ENCODE measurements around the gene FCHSD2.
A peak's percentile ranks its signal among the peaks of the same experiment; 100 is the strongest.
"Not testable (repeated sequence)": the region's sequence is repeated elsewhere in the genome, so short reads cannot be mapped to it uniquely, and the experiment has no call there.

FCHSD2 gene

DNA sequence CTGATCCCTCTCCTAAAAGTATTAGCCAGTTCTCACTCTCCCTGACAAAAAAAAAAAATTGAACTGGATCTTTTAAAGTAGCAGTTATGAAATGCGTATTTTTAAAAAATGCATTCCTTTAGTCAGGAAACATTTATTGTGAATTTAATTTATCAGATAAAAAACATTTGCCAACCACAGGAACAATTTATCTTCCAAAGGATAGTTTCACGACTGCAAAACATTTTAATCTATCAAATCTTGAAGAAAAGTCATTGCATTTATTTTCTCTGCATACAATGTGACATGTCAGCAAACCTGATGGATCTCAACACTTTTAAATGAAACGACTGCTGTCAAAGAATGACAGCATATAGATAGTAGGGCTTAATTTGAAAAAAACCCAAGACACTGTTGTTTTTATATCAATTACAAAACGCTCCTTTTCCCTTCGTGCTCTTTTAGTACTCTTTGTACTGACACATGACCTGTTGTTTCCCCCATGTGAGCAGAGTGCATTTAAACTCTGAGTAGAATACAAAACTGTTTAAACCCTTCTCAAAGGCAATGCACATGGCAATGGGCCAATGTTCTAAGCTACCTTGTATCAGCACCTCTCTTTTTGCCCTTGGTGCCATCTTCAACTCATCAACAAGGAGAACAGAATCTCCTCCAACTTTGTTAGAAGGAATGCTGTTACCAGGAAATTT lies 220.9 kb downstream of the FCHSD2 start:
- DNase-seq: peak in 1 of 14 donors; percentile 23

DNA sequence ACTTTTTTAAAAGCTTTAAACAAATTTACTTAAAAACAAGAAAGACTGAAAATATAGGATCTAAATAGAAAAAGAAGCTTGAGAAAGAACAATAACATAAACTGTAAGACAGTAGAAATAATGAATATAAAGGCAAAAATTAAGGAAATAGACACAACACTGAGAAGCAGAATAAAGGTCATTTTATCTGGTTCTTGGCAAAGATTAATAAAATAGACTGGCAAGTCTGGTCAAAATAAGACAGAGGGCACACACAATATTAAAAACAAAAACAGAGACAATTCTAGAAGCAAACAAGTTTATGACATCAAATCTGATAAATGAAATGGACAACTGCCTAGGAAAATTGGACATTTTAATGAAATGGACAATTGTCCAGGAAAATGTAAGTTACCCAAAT lies 222.1 kb downstream of the FCHSD2 start:
- no peak for DNase-seq

DNA sequence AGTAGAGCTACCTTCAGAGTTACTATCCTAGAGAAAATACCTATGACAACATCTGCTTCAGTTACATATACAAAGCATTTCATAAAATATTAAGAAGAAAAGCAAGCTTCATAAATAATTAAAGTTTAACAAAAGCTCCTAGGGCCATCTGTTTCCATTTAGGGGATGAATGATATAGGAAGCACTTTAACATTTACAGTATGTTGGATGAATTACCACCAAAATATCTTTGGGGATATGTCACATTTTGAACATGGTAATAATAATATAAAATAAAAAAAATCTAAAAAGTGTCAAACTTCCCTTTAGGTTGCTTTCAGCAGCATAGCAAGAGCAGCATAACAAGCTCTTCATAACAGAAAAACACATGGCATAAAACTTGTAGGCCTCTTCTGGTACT lies 223.3 kb downstream of the FCHSD2 start:
- no peak for DNase-seq

DNA sequence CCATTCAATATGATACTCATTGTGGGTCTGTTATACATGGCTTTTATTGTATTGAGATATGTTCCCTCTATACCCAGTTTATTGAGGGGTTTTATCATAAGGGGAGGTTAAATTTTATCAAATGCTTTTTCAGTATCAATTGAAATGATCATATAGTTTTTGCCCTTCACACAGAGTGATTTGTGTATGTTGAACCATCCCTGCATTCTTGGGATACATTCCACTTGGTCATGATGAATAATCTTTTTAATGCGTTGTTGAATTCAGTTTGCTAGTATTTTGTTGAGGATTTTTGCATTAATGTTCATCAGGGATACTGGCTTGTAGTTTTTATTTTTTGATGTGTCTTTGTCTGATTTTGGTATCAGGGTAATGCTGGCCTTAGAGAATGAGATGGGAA lies 229.9 kb downstream of the FCHSD2 start:
- no peak for DNase-seq

DNA sequence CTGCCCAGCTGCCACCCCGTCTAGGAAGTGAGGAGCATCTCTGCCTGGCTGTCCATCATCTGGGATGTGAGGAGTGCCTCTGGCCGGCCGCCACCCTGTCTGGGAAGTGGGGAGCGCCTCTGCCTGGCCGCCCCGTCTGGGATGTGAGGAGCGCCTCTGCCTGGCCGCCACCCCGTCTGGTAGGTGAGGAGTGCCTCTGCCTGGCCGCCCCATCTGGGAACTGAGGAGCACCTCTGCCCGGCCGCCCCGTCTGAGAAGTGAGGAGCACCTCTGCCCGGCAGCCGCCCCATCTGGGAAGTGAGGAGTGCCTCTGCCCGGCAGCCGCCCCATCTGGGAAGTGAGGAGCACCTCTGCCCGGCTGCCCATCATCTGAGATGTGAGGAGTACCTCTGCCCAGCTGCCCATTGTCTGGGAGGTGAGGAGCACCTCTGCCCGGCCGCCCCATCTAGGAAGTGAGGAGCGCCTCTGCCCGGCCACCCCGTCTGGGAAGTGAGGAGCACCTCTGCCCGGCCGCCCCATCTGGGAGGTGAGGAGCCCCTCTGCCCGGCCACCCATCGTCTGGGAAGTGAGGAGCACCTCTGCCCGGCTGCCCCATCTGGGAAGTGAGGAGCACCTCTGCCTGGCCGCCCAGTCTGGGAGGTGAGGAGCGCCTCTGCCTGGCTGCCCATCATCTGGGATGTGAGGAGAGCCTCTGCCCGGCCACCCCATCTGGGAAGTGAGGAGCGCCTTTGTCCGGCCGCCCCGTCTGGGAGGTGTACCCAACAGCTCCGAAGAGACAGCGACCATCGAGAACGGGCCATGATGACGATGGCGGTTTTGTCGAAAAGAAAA lies 232.3 kb downstream of the FCHSD2 start:
- DNase-seq: not testable (repeated sequence)

DNA sequence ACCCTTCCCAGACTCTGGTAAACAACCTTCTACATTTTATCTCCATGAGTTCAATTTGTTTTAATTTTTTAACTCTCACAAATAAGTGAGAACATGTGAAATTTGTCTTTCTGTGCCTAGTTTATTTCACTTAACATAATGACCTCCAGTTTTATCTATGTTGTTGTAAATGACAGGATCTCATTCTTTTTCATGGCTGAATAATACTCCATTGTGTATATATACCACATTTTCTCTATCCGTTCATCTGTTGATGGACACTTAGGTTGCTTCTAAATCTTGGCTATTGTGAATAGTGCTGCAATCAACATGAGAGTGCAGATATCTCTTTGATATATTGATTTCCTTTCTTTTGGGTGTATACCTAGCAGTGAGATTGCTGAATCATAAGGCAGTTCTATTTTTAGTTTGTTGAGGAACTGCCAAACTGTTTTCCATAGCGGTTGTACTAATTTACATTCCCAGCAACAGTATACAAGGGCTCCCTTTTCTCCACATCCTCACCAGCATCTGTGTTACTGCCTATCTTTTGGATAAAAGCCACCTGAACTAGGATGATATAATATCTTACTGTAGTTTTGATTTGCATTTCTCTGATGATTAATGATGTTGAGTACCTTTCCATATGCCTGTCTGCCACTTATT lies 234.0 kb downstream of the FCHSD2 start:
- no peak for DNase-seq

DNA sequence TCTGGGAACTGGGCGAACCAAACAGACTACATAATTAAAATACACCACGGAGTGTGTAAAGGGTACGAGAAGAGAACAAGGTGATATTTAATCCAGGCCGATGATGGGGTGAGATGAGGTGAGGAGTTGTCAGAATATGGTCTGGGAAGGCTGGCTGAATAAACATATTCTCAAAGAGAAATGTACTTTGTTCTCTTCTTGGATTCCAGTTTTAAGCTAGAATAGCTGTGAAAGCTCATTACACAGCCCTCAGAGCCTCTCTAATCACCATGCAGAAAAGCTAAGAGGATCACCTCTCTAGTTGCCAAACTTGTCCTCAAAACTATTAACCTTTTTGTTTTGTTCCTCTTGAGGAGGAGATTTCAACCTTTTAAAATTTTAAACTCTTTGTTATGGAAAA lies 238.1 kb downstream of the FCHSD2 start:
- DNase-seq: no peak

DNA sequence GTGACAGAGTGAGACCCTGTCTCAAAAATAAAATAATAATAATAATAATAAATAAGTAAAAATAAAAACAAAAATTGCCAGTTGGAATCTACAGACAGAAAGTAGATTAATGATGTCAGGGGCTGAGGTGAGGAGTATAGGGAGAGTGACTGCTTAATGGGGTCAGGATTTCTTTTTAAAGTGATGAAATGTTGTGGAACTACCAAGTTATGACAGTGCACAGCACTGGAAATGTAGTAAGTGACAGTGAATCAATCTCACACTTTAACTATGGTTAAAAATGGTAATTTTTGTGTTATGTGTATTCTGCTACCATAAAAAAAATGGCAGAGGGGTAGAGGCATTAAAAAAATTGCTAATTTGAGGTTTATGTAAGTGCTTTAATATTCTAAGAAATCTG lies 240.7 kb downstream of the FCHSD2 start:
- no peak for DNase-seq

DNA sequence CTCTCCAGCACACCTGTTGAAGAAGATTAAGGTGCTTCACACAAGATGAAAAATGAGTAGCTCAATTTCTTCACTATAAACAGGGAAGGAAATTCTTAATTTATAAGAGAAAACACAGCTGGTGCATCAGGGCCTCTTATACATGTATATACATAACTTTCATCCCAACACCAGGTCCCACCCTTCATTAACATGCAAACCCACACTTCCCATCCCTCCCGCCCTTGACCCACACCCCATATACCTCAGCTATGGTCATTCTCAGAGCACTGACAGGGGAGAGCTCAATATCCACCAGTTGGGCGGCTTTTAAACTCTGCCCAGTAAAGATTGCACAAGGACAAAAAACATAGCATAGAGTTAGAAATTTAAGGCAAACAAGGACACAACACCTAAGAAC lies 242.1 kb downstream of the FCHSD2 start:
- no peak for DNase-seq

DNA sequence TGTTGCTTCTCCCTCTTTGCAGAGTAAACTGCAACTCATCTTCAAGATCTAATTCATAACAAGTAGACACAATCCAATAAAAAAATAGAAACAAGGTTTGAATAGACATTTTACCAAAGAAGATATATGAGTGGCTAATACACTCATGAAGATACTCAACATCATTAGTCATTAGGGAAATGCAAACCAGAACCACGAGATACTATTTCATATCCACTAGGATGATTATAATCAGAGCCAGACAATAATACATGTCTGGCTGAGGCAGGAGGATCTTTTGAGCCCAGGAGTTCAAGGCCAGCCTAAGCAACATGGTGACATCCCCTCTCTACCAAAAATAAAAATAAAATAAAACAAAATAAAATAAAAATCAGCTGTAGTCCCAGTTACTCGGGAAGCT lies 242.9 kb downstream of the FCHSD2 start:
- DNase-seq: no peak

DNA sequence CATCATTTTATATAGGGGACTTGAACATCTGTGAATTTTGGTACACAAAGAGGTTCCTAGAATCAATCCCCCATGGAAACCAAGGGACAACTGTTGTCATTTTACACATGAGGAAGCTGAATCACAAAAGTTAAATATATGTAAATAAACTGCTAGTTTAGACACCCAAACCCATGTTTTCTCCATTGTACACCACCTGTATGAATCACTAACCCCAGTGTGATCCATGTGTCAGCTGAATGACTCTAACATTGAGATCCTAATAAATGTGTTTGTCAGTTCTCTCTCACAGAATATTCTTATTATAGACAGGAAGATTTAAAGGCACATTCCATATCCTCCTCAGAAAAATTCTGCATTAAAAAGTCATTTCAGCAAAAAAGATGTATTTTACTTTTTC lies 244.6 kb downstream of the FCHSD2 start:
- no peak for DNase-seq

DNA sequence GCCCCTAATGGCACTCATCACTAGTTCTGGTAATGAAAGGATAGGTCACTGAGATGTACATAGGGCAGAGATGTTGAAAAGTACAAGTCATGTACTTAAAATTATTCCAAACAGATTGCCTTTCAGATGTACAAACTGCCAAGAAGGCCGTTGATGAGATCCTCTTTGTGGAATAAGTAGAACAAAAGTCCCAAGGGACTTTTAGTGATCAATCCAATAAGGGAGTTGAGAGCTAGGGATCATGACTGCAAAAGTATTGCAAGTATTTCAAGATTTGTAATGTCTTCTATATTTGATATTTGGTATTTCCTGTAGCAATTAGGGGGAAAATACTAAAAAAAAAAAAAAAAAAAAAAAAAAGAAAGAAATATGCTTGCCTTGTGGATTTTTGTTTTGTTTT lies 245.7 kb downstream of the FCHSD2 start:
- DNase-seq: no peak

DNA sequence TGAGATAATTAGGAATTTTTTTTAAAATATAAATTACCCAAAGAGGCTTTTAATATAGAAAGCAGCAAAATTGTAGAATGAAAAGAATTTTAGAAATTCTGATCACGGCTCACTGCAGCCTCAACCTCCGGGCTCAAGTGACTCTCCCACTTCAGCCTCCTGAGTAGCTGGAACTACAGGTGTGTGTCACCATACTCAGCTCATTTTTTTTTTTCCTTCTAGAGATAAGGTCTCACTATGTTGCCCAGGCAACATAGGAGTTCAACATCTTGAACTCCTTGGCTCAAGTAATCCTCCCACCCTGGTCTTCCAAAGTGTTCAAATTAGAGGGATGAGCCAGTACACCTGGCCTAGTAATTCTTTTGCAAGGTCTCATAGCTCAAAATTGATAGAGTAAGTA lies 251.2 kb downstream of the FCHSD2 start:
- no peak for DNase-seq

DNA sequence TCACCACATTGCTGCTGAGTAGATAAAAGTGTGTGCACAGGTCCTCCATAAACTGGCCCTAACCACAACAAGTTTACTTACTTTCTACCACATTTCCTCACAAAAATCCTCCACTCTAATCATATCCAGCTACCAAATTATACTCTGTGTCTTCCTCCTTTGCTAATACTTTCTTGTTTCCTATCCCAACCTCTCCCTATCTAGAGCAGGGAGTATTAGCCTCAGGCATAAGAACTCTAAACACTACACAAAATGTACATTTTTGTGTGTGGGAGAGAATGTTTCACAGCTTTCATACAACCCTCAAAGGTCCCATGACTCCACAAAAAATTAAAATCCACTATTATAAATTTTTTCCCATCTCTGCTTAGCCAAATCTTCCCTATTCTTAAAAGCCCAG lies 255.5 kb downstream of the FCHSD2 start:
- no peak for DNase-seq

DNA sequence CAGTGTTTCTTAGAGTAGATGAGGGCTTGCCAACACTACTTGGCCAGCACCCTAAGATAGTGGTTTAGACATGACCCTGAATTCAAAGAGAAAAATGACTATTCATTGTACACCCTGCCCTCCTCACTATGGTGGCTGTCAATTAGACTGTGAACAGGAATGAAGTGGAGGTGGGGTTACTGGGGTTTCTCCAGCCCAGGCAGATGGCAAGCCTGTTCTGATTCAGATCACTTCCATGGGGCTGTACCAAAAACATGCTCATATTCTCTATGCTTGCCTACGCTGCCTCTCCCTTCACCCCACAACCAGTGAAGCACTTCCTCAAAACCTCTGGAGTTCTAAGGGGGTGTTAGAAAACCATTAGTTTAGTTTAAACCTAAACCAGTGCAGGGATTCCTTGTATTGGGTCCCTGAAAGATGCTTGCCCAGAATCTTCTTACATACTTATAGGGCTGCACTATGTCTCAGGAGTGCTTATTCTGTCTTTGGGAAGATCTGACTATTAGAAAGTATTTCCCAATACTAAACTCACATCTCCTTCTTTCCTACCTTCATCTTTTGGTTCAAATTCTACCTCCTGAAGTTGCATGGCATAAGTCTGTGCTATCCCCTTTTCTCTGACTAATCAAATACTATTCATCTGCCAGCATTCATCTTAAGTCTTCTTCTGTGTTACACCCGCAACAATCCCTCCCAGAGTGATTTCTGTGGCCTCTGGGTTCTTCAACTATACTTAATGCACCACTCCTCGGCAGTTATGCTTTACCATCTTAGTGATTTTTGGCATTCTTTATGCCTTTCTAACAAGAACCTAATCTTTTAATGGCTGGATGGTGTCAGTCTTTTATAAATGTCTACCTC lies 256.1 kb downstream of the FCHSD2 start:
- peak in 2 of 14 donors; percentile 2 for DNase-seq

DNA sequence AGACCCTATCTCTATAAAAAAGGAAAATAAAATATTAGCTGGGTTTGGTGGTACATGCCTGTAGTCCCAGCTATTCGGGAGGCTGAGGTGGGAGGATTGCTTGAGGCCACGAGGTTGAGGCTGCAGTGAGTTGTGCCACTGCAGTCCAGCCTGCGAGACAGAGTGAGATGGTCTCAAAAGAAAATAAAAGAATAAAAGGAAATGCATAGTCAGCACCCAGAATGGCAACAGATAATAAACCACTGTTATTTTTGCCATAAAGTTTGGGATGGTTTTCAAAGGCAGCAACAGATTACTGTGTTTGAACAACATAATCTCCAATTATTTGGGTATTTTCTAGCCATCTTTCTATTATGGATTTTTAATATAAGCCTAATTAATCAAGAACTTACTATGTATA lies 266.0 kb downstream of the FCHSD2 start:
- no peak for DNase-seq

DNA sequence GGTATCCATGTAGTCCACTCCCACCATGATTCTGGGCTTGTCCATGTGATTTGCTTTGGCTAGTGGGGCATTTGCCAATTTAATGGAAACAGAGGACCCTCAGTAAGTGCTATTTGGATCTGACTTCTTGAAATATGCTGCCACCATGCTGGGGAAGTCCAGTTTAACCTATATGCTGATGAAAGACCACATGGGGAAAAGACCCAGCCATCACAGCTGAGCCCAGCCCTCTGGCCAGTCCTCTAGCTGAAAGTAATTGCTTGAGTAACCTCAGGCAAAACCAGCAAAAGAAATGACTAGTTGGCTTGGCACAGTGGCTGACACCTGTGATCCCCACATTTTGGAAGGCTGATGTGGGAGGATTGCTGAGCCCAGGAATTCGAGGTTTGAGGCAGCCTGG lies 266.4 kb downstream of the FCHSD2 start:
- DNase-seq: no peak

DNA sequence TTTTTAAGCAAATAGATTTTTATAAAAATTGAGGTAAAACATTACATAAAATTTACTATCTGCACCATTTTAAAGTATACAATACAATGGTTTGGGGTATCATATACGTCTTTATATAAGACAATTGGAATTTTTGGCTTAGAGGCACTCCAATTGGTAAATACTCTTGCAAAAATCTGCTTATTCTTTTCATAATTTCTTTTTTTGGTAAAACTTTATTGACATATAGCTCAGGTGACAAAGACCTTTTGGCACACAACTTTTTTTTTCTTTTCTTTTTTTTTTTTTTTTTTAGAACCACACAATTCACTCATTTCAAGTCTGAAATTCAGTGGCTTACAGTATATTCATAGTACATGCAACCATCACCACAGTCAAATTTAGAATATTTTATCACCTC lies 270.1 kb downstream of the FCHSD2 start:
- DNase-seq: no peak

DNA sequence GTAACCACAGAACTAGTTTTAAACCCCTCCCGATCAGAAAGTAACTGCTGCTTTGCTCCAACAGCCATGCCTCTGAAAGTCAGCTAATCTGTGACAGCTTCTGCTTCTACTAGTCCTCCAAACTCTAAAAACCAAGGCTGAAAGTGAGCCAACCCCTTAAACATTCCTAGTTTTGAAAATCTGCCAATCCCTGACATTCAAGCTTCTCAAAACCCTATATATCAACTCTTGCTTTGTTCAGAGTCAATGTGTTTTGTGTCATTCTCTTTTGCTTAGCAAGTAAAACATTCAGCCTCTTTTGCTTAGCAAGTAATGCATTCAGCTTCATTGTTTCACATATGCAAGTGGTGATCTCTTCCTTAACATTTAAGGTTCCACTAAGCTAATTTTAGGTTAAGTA lies 271.0 kb downstream of the FCHSD2 start:
- no peak for DNase-seq

DNA sequence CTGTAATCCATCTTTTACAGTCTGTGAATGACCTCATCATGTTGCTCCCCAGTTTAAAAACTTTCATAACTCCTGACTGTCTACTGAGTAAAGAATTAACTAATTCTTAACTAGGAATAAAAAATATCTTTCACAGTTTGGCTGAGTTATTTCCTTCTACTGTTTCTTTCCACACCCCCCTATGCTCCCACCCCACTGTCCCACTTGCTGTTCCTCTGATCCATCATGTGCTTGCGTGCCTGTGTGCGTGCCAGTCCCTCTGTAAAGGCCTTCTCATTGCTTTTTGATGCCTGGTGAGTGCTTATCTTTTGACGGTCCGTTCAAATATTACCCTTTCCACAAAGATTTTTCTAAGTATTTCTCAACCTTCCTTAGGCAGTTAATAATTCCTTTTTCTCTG lies 272.3 kb downstream of the FCHSD2 start:
- no peak for DNase-seq

DNA sequence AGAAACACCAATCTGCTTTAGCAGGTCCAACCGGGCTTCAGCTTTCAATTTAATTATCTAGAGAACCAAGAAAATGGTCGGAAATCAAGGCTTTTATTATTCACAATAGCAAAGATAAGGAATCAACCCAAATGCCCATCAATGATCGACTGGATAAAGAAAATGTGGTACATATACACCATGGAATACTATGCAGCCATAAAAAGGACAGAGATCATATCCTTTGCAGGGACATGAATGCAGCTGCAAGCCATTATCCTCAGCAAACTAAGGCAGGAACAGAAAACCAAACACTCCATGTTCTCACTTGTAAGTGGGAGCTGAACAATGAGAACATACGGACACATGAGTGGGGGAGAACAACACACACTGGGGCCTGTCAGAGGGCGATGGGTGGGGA lies 274.1 kb downstream of the FCHSD2 start:
- DNase-seq: no peak
